GM12878 (cell line): Measurements from ENCODE around the gene HLA-B. TPM values are rescaled to one million over a fixed set of nuclear protein-coding genes. Genes with fewer than 3 reads are reported as not detected.

Experiments used
- BCL11A ChIP-seq: IDR thresholded peaks from 2 replicates; pipeline ENCODE4 v1.6.1; 2011; ENCODE audit warnings: low read depth, low read length
- BMI1 ChIP-seq: fragments of 450-650 bp; IDR thresholded peaks from 2 replicates; pipeline ENCODE4 v1.6.1; 2016; ENCODE audit warnings: mild to moderate bottlenecking, moderate library complexity, borderline replicate concordance
- CHD1 ChIP-seq: IDR thresholded peaks from 2 replicates; pipeline ENCODE4 v1.6.1; 2012; ENCODE audit warnings: low read depth, low read length, improper control_type of control experiment
- ETV6 ChIP-seq, 2 experiments: fragments of 450-650 bp in 1 of 2; IDR thresholded peaks in 1 of 2; conservative IDR thresholded peaks in 1 of 2; 2 replicates each; pipeline ENCODE4 v1.6.1; 2014; ENCODE audit warnings: antibody characterized with exemption in 1 of 2, borderline replicate concordance in 1 of 2, low read depth in 1 of 2, mild to moderate bottlenecking in 1 of 2, moderate library complexity in 1 of 2
- IKZF1 ChIP-seq: fragments of 450-650 bp; conservative IDR thresholded peaks from 2 replicates; pipeline ENCODE4 v1.6.1; 2017; ENCODE audit warnings: antibody characterized with exemption, mild to moderate bottlenecking
- IKZF2 ChIP-seq, 2 experiments: fragments of 450-650 bp; IDR thresholded peaks; 2 replicates each; pipeline ENCODE4 v1.6.1; 2017; ENCODE audit warnings: mild to moderate bottlenecking in 2 of 2, moderate library complexity in 2 of 2
- IRF5 ChIP-seq: fragments of 450-650 bp; IDR thresholded peaks from 2 replicates; pipeline ENCODE4 v1.6.1; 2017; ENCODE audit warnings: borderline replicate concordance
- KLF5 ChIP-seq: fragments of 450-650 bp; IDR thresholded peaks from 2 replicates; pipeline ENCODE4 v1.6.1; 2014; ENCODE audit warnings: mild to moderate bottlenecking; ENCODE audit not compliant: partially characterized antibody
- LARP7 ChIP-seq: fragments of 450-650 bp; IDR thresholded peaks from 2 replicates; pipeline ENCODE4 v1.6.1; 2017; ENCODE audit warnings: mild to moderate bottlenecking
- MAX ChIP-seq: IDR thresholded peaks from 2 replicates; pipeline ENCODE4 v1.6.1; 2012; ENCODE audit warnings: low read depth, low read length, improper control_type of control experiment
- MEF2B ChIP-seq: fragments of 450-650 bp; IDR thresholded peaks from 2 replicates; pipeline ENCODE4 v1.6.1; 2018; ENCODE audit warnings: mild to moderate bottlenecking, moderate library complexity; ENCODE audit not compliant: partially characterized antibody, poor library complexity, severe bottlenecking
- MTA2 ChIP-seq: fragments of 450-650 bp; IDR thresholded peaks from 2 replicates; pipeline ENCODE4 v1.6.1; 2016; ENCODE audit warnings: low read depth, mild to moderate bottlenecking, moderate library complexity
- NBN ChIP-seq: fragments of 450-650 bp; IDR thresholded peaks from 2 replicates; pipeline ENCODE4 v1.6.1; 2016
- NKRF ChIP-seq: fragments of 450-650 bp; conservative IDR thresholded peaks from 2 replicates; pipeline ENCODE4 v1.6.1; 2017; ENCODE audit warnings: mild to moderate bottlenecking, moderate library complexity
- NR2C2 ChIP-seq: IDR thresholded peaks from 2 replicates; pipeline ENCODE4 v1.6.1; 2011; ENCODE audit warnings: borderline replicate concordance, low read depth; ENCODE audit not compliant: control insufficient read depth, insufficient read length
- PBX3 ChIP-seq: IDR thresholded peaks from 2 replicates; pipeline ENCODE4 v1.6.1; 2011; ENCODE audit warnings: mild to moderate bottlenecking, low read depth, low read length, moderate library complexity; ENCODE audit not compliant: insufficient replicate concordance
- PML ChIP-seq: IDR thresholded peaks from 2 replicates; pipeline ENCODE4 v1.6.1; 2012; ENCODE audit warnings: low read length, inconsistent platforms
- POLR2AphosphoS2 ChIP-seq: IDR thresholded peaks from 2 replicates; pipeline ENCODE4 v1.6.1; 2011; ENCODE audit warnings: low read depth, mild to moderate bottlenecking, low read length, improper control_type of control experiment, moderate library complexity
- RBBP5 ChIP-seq: fragments of 200-600 bp; sonication (generic); conservative IDR thresholded peaks from 2 replicates; pipeline ENCODE4 v1.6.1; 2016
- RELB ChIP-seq: fragments of 450-650 bp; IDR thresholded peaks from 2 replicates; pipeline ENCODE4 v1.6.1; 2017; ENCODE audit warnings: low read depth, mild to moderate bottlenecking, moderate library complexity
- SIN3A ChIP-seq: IDR thresholded peaks from 2 replicates; pipeline ENCODE4 v1.6.1; 2012; ENCODE audit warnings: low read depth, low read length, improper control_type of control experiment
- SP1 ChIP-seq: IDR thresholded peaks from one replicate; pipeline ENCODE4 v1.6.1; 2011; ENCODE audit warnings: low read depth, low read length
- SREBF1 ChIP-seq: IDR thresholded peaks from 2 replicates; pipeline ENCODE4 v1.6.1; 2012; ENCODE audit warnings: mild to moderate bottlenecking, low read length
- SRF ChIP-seq, 2 experiments: IDR thresholded peaks; 2 replicates each; pipeline ENCODE4 v1.6.1; 2011; ENCODE audit warnings: low read depth in 2 of 2, low read length in 2 of 2, mild to moderate bottlenecking in 1 of 2, moderate library complexity in 1 of 2
- TCF12 ChIP-seq: IDR thresholded peaks from 2 replicates; pipeline ENCODE4 v1.6.1; 2011; ENCODE audit warnings: low read depth, mild to moderate bottlenecking, low read length
- polyA plus RNA-seq, 11 experiments: library from polyadenylated mRNA; depleted of rRNA in 4 of 11; unstranded in 6 of 11; stranded (reverse) in 5 of 11; fragments of >200 nt; fragmentation: Nextera tagmentation in 4 of 11; fragmentation: Illumina TruSeq in 1 of 11; extraction: Ambion mirVana in 4 of 11; extraction: Trizol in 1 of 11; gene quantifications; 1 replicate in 1 of 11; 2 replicates in 10 of 11; pipeline versions ENCODE4 v1.2.1 to v1.2.3, GENCODE V29; 2011 to 2016; ENCODE audit warnings: inconsistent platforms in 2 of 11, missing spikeins in 2 of 11, low read depth in 1 of 11
- total RNA-seq, 4 experiments: library from RNA; depleted of rRNA in 3 of 4; stranded (reverse); fragments of >200 nt in 3 of 4; fragmentation: Illumina TruSeq in 1 of 4; extraction: Trizol in 1 of 4; gene quantifications; 2 replicates each; pipeline versions ENCODE4 v1.2.1 to v1.2.3, GENCODE V29; 2013 to 2021

HLA-B gene
- total and polyA plus RNA-seq, 10 of the 15 experiments (the other 5 are each of a cell fraction or from before 2014, with no cell fraction given), result 820 to 5,128 (median 3,370) TPM

GRCh38 chr6:31399589-31400466 lies 42.8 kb upstream of the HLA-B start (continued):
- TF ChIP-seq BCL11A, result no peak
- no peak for TF ChIP-seq POLR2AphosphoS2
- TF ChIP-seq KLF5, result no peak
- peak; percentile 76 for TF ChIP-seq NBN
- TF ChIP-seq RELB, result peak; percentile 69
- no peak for TF ChIP-seq SP1
- TF ChIP-seq NKRF, result peak; percentile 54; the same call in 1 of the 2 replicates
- no peak for TF ChIP-seq IRF5
- no peak for TF ChIP-seq BMI1
- TF ChIP-seq MEF2B, result no peak
- no peak; the same call in 1 of the 2 replicates for TF ChIP-seq MTA2
- TF ChIP-seq PML, result 0 out of 2 replicates have a peak, but pooled peaks have one; percentile 19
- no peak for TF ChIP-seq LARP7
- TF ChIP-seq PBX3, result no peak
- TF ChIP-seq CHD1, result no peak
- TF ChIP-seq SREBF1, result no peak
- no peak for TF ChIP-seq ETV6 (conservative IDR thresholded peaks at IDR 0.05 in 1 of 2, IDR thresholded peaks at IDR 0.05 in 1 of 2; ENCODE audit: borderline replicate concordance in 1 of 2, low read depth in 1 of 2)
- TF ChIP-seq IKZF1, result peak; percentile 88
- 0 out of 2 replicates have a peak, but pooled peaks have one; percentile 19 for TF ChIP-seq SIN3A
- no peak for TF ChIP-seq NR2C2
- peak; percentile 87 to 92 for TF ChIP-seq IKZF2 (IDR thresholded peaks at IDR 0.05)
- no peak for TF ChIP-seq RBBP5
- TF ChIP-seq SRF (IDR thresholded peaks at IDR 0.05; ENCODE audit: low read depth in 2 of 2, low read length in 2 of 2), result no peak
- no peak for TF ChIP-seq TCF12
- no peak for TF ChIP-seq MAX
